ENCODE measurements around the gene NAALADL1. TPM values are rescaled to one million over a fixed set of nuclear protein-coding genes. Genes with fewer than 3 reads are reported as not detected.
A peak's percentile ranks its signal among the peaks of the same experiment; 100 is the strongest.
"Not testable (repeated sequence)": the region's sequence is repeated elsewhere in the genome, so short reads cannot be mapped to it uniquely, and the experiment has no call there.

NAALADL1 gene
- total RNA-seq, 1 donor from 2014 or later, result 10.4 TPM

DNA sequence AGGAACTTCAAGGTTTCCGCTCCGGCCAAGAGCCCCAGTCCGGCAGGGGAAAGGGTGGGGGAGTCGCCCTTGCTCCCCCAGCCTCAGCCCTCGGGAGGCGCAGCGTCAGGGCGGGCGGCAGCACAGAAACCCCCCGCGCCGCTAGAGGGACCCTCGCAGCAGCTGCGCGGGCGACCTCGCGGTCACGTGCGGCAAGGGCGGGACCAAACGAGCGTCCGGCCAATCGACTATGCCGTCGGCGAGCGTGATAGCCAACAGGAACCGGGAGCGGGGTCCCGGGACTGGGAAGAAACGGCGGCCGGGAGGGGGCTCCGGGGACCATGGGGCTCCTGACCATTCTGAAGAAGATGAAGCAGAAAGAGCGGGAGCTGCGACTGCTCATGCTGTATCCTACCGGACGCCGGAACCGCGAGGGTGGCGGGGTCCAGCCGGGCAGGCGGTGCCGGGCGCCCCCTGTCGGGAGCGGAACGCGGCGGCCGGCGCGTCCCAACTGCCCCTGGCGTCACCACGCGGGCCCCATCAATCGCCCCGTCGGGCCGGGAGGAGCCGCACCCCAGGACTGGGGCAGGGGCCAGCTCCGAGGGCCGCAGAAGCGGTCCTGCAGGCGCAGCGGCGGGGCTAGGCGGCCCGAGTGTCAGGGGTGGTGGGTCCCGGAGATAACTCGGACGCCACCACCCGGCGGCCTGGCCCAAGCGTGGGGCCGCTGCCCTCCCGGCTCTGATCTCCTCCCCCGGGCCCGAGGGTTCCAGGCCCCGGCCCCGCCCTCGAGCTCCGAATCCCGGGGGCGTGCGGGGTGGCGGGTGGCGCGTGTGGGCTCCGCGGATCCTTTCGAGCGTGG, 44.2 kb downstream of the NAALADL1 start, which contains the start of gene ARL2:
ARL2 (plus strand) TSS at position 273 of the 838 bp plus-strand sequence; CDS start at position 321, 48 bp downstream.
- DNase-seq (ENCODE audit: low spot score), result peak; percentile 89

GRCh38 chr11:65013130-65013887, 45.0 kb downstream of the NAALADL1 start:
- peak; percentile 93 for DNase-seq (ENCODE audit: low spot score)

DNA sequence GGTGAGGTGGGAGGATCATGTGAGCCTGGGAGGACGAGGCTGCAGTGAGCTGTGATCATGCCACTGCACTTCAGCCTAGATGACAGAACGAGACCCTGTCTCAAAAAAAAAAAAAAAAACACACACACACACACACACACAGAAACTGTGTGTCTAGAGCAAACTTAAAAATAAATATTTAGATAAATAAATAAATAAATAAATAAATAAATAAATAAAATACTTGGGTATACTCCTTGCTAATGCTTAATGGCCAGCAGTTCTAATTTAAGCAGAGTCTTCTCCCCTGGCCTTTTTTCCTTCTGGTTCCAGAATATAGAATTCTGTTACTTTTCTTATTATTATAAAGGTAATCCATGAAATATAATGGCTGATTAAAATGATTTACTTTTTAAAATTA, 49.5 kb downstream of the NAALADL1 start:
- no peak for DNase-seq (ENCODE audit: low spot score)

GRCh38 chr11:65008016-65008415, 50.3 kb downstream of the NAALADL1 start:
- no peak for DNase-seq (ENCODE audit: low spot score)

- DNase-seq (ENCODE audit: low spot score), result not testable (repeated sequence)
Observed at GRCh38 chr11:65003968-65004367, 54.4 kb downstream of the NAALADL1 start.

GRCh38 chr11:65003282-65003681, 55.1 kb downstream of the NAALADL1 start:
- DNase-seq (ENCODE audit: low spot score), result no peak

DNA sequence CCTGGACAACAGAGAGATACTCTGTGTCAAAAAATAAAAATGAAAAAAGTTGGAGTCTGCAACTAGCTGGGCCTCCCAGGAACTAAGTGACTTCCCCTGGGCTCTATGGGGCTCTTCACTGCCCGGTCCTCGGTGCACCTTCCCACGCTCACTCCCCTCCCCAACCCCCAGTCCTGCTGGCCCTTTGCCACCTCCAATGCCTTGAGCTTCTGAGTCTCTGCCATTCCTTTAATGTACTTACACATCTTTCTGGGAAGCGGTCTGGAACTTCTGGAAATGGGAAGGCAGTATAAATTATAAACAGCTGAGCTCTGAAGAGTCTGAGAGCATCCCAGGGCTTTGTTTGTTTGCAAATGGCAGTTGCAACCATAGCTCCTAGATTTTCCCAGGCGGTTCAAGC, 55.6 kb downstream of the NAALADL1 start:
- DNase-seq (ENCODE audit: low spot score), result no peak

DNA sequence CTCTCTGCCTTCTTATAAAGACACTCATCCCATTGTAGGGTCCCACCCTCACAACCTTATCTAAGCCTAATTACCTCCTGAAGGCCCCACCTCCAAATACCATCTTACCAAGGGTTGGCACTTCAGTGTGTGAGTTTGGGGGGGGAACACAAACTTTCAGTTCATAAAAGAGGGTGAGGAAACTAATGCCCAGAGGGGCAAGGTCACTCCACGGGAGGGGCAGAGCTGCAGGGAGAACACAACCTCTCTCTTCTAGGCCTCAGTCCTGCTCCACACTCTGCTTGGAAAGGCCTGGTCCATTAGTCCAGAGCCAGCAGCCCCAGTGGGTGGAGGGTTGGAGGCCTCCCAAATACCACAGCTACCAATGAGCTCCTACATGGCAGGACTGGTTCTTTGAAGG, 58.9 kb downstream of the NAALADL1 start:
- no peak for DNase-seq (ENCODE audit: low spot score)

DNA sequence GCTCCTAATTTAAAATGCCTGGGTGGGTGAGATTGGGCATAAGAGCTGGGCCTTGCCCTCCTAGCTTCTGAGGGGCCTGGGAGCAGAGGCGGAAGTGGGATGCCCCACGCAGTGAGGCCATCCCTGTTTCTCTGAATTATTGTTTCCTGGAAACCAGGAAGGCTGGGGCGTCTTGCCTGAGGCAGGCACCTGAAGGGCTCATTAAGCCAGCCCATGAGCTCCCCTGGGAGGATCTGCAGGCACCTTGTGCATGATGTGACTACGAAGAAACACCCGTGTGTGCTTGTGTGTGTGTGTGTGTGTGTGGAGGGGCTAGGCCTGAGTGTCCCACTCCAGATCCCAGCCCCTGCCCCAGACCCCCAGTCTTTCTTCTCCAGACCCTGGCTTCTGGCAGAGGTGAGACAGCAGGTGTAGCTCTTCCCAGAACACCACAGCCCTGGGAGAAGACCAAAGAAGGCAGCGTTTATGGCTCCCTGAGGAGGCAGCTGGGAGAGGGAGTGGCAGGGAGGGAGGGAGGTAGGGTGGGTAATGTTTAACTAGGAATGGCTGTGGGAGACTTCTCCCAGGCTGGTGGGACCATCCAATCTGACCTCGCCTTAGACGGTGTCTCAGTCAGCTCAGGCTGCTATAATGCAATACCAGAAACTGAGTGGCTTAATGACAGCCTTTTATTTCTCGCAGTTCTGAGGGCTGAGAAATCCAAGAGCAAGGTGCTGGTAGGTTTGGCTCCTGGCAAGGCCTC, 59.5 kb downstream of the NAALADL1 start:
- DNase-seq (ENCODE audit: low spot score), result no peak

DNA sequence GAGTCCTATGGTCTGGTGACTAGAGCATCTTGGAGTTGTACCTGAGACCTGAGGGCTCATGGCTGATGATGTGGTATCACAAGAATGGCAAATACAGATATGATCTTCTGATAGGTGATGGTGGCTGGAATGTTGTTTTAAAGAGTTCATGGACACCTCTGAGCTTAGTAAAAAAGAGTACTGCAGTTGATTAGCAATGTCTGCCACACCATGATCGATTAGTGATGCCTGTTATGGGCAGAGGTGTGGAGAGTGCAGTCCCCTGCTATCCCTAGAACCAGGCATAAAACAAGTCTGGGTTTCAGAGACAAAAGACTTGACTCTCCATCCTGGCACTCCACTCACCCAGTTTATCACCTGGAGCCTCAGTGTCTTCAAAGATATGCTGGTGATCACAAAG, 60.2 kb downstream of the NAALADL1 start:
- DNase-seq (ENCODE audit: low spot score), result no peak

DNA sequence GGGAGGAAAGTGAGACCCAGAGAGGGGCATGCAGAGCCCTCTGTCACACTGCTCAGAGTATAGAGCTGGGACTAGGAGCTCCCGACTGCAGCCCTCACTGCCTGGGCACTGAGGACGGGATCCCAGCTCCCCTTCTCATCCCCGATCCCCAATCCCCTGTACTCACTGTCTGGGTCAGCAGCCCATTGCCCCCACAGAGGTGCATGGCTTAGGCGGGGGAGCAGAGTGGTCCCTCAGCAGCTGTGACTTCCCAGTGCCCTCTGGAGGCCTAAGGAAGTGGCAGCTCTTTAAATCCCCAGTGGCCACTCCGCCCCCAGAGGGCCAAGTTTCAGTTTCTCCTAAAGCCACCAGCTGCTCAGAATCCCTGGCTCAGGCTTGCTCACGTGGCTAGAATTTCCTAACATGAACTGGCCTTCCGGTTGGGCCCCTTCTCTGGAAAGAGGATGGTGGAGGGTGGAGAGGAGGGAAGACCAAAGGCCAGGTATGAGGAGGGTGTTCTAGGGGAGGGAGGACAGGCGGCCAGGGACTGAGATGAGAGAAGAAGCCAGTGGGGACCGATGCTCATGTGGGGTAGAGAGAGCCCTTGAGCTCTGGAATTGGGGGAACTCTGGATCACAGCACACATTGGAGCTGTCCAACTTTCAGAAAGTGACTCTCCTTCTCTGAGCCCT, 61.5 kb downstream of the NAALADL1 start, which contains the start of gene BATF2:
BATF2 (minus strand) TSS at position 262 of the 671 bp plus-strand sequence; CDS start at position 205, 57 bp downstream.
- peak; percentile 80 for DNase-seq (ENCODE audit: low spot score)

DNA sequence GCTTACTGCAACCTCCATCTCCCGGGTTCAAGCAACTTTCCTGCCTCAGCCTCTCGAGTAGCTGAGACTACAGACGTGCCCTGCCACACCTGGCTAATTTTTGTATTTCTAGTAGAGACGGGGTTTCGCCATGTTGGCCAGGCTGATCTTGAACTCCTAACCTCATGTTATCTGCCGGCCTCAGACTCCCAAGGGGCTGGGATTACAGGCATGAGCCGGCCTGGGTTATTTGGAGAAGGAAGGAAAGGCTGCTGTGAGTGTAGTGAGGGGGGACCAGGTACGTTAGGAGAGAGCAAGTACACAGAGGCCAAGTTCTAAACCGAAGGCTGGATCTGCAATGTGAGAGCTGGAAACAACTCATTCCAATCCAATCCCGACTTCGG, 62.0 kb downstream of the NAALADL1 start:
- no peak for DNase-seq (ENCODE audit: low spot score)

Other genes with a start within 250 kb of the NAALADL1 start
- gene MEN1, start 248.0 kb downstream of the NAALADL1 start, total RNA-seq, result 34.8 TPM
- gene CDC42BPG, start 213.9 kb downstream of the NAALADL1 start, total RNA-seq, result 37.1 TPM
- gene EHD1, start 179.9 kb downstream of the NAALADL1 start, total RNA-seq, result 85.6 TPM
- 39.3 TPM for gene ATG2A, start 141.3 kb downstream of the NAALADL1 start, total RNA-seq
- gene PPP2R5B, start 133.9 kb downstream of the NAALADL1 start, total RNA-seq, result 44.1 TPM
- gene GPHA2, start 122.7 kb downstream of the NAALADL1 start, total RNA-seq, result 1.3 TPM
- not detected for gene MAJIN, start 86.4 kb downstream of the NAALADL1 start, total RNA-seq
- 5.5 TPM for gene BATF2, start 61.6 kb downstream of the NAALADL1 start, total RNA-seq
- 103 TPM for gene ARL2, start 44.4 kb downstream of the NAALADL1 start, total RNA-seq
- gene SNX15, start 31.1 kb downstream of the NAALADL1 start, total RNA-seq, result 39.4 TPM
- gene SAC3D1, start 17.3 kb downstream of the NAALADL1 start, total RNA-seq, result 9.9 TPM
- gene CDCA5, start 25.5 kb upstream of the NAALADL1 start, total RNA-seq, result 2.1 TPM
- gene ZFPL1, start 25.7 kb upstream of the NAALADL1 start, total RNA-seq, result 44.4 TPM
- gene VPS51, start 37.7 kb upstream of the NAALADL1 start, total RNA-seq, result 116 TPM
- 184 TPM for gene TM7SF2, start 53.3 kb upstream of the NAALADL1 start, total RNA-seq
- gene ZNHIT2, start 59.1 kb upstream of the NAALADL1 start, total RNA-seq, result 15.1 TPM
- gene FAU, start 63.6 kb upstream of the NAALADL1 start, total RNA-seq, result 835 TPM
- gene MRPL49, start 63.8 kb upstream of the NAALADL1 start, total RNA-seq, result 46.5 TPM
- 84.4 TPM for gene SYVN1, start 76.0 kb upstream of the NAALADL1 start, total RNA-seq
- not detected for gene SPDYC, start 111.7 kb upstream of the NAALADL1 start, total RNA-seq
- 287 TPM for gene CAPN1, start 123.4 kb upstream of the NAALADL1 start, total RNA-seq
- 8.7 TPM for gene POLA2, start 203.4 kb upstream of the NAALADL1 start, total RNA-seq